ENCODE measurements around the gene EFCAB6.

The EFCAB6 gene

GRCh38 chr22:43583501-43583900, 228.6 kb downstream of the EFCAB6 start:
- DNase-seq (ENCODE audit: low read depth in 2 of 2): no peak

DNA sequence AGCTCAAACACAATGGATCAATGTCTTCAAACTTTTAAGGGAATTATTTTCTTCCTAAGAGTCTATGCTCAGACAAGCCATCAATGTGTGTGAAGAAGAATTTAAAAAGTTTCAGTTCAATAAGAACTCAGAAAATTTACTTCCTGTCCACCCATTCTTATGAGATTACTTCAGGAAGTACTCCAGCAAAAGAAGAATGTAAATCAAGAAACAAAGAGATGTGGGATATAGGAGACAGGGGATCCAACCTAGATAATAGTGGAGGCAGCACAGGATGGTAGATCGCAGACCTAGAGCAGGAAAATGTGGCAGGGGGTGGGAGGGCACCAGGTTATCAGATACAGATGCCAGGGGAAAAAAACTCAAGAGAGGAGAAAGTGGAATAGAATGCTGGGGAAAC, 229.7 kb downstream of the EFCAB6 start:
- DNase-seq (ENCODE audit: low read depth in 2 of 2): no peak

- DNase-seq (ENCODE audit: low read depth in 2 of 2): no peak
Measured at GRCh38 chr22:43580271-43580750, 231.8 kb downstream of the EFCAB6 start.

- no peak for DNase-seq (ENCODE audit: low read depth in 2 of 2)
Measured at GRCh38 chr22:43574738-43575137, 237.4 kb downstream of the EFCAB6 start.

GRCh38 chr22:43572710-43573109, 239.4 kb downstream of the EFCAB6 start:
- DNase-seq (ENCODE audit: low read depth in 2 of 2): no peak

GRCh38 chr22:43571181-43571580, 240.9 kb downstream of the EFCAB6 start:
- DNase-seq (ENCODE audit: low read depth in 2 of 2): no peak

- DNase-seq (ENCODE audit: low read depth in 2 of 2): no peak
Measured at GRCh38 chr22:43570531-43571165, 241.5 kb downstream of the EFCAB6 start.

DNA sequence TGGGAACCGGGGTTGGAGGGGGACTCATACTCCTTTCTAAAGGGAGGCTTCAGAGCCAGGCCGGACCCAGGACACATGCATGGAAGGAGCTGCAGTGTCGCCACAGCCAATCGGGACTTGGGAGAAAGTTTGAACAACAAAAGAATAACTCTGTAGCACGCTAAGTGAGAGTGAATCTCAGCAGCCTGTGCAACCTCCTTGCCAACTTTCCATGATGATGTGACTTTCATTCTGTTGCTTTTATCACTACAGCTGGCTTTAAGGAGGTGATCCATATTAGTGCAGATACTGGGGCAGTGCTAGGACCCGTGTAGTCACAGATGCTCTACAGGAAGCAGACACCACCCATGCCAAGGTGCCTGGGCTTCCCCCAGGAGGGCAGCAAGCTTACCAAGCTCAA, 243.0 kb downstream of the EFCAB6 start:
- DNase-seq (ENCODE audit: low read depth in 2 of 2): no peak

GRCh38 chr22:43567691-43568324, 244.3 kb downstream of the EFCAB6 start:
- DNase-seq (ENCODE audit: low read depth in 2 of 2): no peak

DNA sequence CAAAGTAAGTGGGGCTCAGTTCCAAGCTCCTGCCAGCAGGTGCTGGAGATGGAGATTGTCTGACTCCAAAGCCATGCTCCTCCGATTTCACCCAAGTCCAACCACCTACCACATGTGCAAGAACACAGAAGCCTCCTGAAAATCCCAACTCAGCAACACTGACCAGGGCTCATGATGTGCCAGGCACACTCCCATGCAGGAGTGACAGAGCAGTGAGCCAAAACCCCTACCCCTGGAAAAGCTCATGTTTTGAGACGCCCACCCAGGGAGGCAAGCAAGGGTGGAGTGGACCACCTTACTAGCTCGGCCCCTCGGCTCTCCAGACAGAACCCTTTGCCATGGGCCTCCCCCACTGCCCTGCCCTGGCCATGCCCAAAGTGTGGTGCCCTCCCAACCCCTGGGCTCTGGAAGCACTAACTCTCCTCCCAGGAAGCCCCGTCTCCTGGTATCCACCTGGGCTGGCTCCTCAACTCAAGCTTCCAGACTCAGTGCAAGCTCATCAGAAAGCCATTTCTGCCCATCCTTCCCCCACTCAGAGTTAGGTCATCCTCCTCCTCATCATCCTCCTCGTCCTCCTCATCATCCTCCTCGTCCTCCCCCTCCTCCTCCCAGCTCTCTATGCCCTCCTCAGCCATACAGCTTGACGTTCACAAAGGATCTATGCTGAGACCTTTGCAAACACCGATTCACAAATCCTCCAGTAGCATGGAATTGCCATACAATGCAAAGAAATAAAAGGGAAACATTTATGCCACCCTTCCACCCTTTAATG, 245.4 kb downstream of the EFCAB6 start:
- DNase-seq (ENCODE audit: low read depth in 2 of 2): no peak

GRCh38 chr22:43566021-43566420, 246.1 kb downstream of the EFCAB6 start:
- DNase-seq (ENCODE audit: low read depth in 2 of 2): no peak

GRCh38 chr22:43564859-43565258, 247.2 kb downstream of the EFCAB6 start:
- no peak for DNase-seq (ENCODE audit: low read depth in 2 of 2)

DNA sequence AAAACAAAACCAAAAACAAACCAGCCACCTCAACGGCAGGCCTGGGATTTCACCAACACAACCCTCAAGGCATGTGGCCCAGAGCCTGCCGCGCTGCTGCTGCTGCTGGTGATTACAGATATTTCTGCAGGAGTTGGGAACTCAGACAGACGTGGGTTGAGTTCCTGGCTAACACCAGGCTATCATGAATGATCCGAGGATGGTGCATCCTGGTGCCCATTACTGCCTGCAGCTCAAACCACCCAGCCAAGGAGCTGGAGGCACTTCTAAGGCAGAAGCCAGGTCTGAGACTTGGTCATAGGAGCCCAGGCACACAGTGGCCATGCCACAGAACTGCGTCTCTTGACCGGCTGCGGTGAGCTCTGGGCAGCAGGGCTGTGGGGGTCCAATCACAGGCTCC, 248.5 kb downstream of the EFCAB6 start:
- DNase-seq (ENCODE audit: low read depth in 2 of 2): no peak

GRCh38 chr22:43562843-43563242, 249.3 kb downstream of the EFCAB6 start:
- DNase-seq (ENCODE audit: low read depth in 2 of 2): no peak

DNA sequence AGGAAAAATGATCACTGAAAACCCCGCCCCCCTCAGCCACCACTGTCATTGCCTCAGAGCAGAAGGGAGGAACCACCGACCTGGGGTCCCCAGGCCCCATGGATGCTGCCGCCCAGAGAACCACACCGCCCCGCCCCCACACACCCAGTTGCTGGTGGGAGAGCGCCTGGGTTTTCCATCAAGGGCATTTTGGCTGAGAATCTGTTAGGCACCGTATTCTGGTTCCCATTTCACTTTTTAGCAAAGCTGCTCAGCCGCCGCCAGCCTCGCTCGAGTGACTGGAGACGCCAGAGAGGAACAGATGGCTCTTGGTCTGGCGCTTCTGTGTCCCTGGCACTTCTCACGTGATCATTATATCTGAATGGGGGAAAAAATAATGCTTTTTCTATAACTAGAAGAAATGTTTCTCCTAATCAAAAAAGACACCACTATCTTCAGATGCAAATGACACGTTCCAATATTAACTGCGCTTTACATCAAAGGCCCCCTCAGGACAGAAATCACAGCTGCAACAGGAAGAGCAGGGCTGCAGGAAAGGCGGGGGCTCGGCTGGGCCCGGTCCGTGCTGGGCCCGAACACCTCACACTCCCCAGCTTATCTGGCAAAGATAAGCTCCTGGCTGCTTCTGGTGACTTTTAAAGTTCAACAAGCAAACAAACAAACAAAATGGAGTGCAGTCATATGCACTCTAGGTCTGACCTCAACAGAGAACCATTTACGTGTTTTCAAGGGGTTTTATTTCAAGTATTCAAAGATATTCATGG, 250.5 kb downstream of the EFCAB6 start:
- DNase-seq (ENCODE audit: low read depth in 2 of 2): no peak

- DNase-seq (ENCODE audit: low read depth in 2 of 2): no peak
Measured at GRCh38 chr22:43560651-43561050, 251.5 kb downstream of the EFCAB6 start.

DNA sequence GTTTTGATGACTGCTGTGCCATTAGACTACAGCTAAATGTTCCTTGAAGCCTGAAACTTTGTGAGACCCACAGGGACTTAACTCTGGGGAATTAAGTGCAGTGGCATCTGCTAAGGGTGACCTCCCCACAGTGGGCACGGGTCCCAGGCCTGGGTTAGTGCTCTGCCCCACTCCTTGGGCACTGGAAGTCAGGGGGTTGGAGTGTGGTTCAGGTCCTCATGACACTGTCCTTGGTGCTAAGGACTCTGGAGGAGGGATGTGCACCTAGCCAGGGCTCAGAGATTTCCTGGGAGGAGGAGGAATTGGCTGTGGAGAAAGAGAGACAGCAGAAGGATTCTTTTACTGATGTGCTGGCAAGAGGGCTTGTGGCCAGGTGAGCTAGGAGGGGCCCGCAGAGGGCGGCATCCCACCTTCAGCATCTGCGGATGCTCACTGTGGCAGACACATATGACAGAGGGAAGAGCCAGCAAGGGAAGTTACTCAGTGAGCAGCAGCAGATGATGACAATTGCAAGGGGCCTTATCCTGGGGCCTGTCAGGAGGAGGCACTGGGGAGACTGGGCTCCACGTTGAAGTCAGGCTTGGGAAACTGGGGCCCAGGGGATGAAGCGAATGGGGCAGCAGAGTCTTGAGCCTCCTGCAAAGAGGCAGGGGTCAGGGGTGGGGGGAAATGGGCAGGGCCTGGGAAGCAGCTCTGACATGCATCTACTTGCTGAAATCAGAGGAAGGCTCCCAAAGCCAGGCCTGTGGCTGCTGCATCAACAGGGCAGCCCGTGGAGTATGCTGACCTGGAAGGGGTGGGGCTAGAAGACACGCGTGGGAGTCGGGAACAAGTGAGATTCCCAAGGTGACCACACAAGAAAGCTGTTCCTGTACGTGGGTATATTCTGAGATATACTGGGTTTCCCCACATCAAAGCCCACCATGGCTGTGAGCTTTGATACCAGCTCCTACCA, 256.3 kb downstream of the EFCAB6 start:
- no peak for DNase-seq (ENCODE audit: low read depth in 2 of 2)

DNA sequence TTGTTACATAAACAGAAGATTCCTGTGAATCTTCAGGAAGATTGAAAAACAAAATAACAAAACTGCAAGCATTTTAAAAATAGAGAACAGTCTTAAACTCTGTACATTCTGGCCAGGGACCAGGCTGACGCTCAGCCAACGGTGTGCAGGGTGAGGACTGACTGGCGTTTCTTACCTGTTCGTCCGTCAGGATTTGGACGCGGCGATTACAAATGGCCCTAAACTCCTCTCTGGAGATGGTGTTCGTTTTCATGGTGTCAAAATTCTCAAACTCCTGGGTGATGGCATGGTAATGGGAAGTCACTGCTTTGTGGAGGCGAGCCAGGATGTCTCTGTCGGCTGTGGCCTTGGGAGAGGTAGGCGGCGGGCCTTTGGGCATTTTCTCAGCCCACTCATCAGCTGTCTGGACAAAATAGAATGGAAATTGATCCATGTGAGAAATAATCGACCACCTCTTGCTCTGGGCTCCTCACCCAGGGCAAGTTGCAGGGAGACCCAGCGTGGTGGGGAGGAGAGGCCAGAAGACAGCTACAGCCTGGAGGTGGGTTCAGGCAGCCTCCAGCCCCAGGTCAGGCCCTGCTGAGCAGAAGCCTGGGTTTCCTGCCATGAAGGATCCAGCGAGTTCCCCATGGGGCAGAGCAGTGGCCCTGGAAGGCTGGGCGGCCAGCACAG, 257.3 kb downstream of the EFCAB6 start:
- DNase-seq (ENCODE audit: low read depth in 2 of 2): no peak

- no peak for DNase-seq (ENCODE audit: low read depth in 2 of 2)
Measured at GRCh38 chr22:43554259-43554636, 257.9 kb downstream of the EFCAB6 start.

DNA sequence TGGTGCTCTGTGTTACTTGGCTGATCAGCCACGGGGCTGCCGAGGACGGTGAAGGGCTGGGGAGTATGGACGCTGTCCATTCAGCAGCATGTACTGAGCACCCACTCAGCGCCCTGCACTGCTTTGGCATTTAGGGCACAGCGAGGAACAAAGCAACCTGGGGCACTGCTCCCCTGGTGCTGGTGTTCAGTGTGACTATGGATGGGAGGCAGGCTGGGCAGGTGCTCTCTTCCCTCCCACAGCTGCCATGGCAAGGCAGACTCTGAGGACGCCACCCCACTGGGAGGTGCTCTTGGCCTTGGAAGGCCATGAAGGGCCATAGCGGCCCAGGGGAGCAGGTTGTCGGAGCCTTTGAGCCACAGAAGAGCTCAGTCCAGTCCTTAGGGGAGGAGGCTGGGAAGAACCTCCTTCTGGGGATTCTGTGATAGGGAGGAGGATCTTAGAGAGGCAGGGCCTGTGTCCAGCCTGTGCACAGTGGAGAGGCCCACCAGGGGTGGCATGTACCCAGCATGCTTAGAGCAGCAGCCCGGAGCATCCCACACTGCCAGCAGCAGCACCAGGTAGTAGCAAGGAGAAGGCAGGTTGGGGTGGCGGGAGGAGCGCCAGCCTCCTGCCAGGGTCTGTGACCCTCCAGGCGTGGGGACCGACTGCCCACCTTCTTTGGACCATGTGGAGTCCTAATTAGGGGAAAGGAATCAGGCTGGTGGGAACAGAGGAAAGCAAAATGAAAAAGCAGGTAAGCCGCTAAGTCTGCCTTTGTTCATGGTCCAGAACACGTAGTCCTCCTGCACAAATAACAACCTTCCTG, 258.4 kb downstream of the EFCAB6 start:
- no peak for DNase-seq (ENCODE audit: low read depth in 2 of 2)

Data from stimulated activated CD8-positive, alpha-beta memory T cell treated with anti-CD3 and anti-CD28 coated beads, Interleukin-15, amount 100 ng/mL, for 48 hours (primary cell).